WI38 (cell line): Measurements from ENCODE around the gene SERPINB10.

Experiments used
- H3K4me3 ChIP-seq: 2 replicates; pipeline ENCODE4 v1.5.1; 2011; ENCODE audit warnings: low read depth, mild to moderate bottlenecking, control low read depth, low read length
- CTCF ChIP-seq: IDR thresholded peaks from 2 replicates; pipeline ENCODE4 v1.5.1; 2012; ENCODE audit warnings: low read depth, mild to moderate bottlenecking, control low read depth, low read length

The SERPINB10 gene

GRCh38 chr18:63890950-63891304 lies 16.8 kb upstream of the SERPINB10 start:
- H3K4me3 ChIP-seq = no peak overlapping the region
- TF ChIP-seq CTCF = no peak

GRCh38 chr18:63892566-63892965 lies 15.2 kb upstream of the SERPINB10 start:
- no peak for TF ChIP-seq CTCF
- no peak overlapping the region for H3K4me3 ChIP-seq

- no peak overlapping the region for H3K4me3 ChIP-seq
- no peak for TF ChIP-seq CTCF
Observed at GRCh38 chr18:63894106-63894772, 13.5 kb upstream of the SERPINB10 start.

- no peak overlapping the region for H3K4me3 ChIP-seq
- no peak for TF ChIP-seq CTCF
Observed at GRCh38 chr18:63895190-63895589, 12.6 kb upstream of the SERPINB10 start.

- no peak overlapping the region for H3K4me3 ChIP-seq
- no peak for TF ChIP-seq CTCF
Observed at GRCh38 chr18:63897072-63897471, 10.7 kb upstream of the SERPINB10 start.

- no peak for TF ChIP-seq CTCF
- H3K4me3 ChIP-seq = no peak overlapping the region
Observed at GRCh38 chr18:63899206-63899605, 8.6 kb upstream of the SERPINB10 start.

- TF ChIP-seq CTCF = no peak
- no peak overlapping the region for H3K4me3 ChIP-seq
Observed at GRCh38 chr18:63903851-63904570, 3.7 kb upstream of the SERPINB10 start.
